HG02938 (cell line): ENCODE data around the gene OR2M4.
A peak's percentile ranks its signal among the peaks of the same experiment; 100 is the strongest.
"Not testable (repeated sequence)": the region's sequence is repeated elsewhere in the genome, so short reads cannot be mapped to it uniquely, and the experiment has no call there.

ENCODE experiments used
- ATAC-seq: cut with Tn5 transposase; IDR thresholded peaks from one replicate; pipeline ENCODE4 v1.9.1; 2021; ENCODE audit warnings: mild to moderate bottlenecking, moderate library complexity; ENCODE audit not compliant: unreplicated experiment

Gene OR2M4

GRCh38 chr1:248231117-248231516, at the start of gene OR2M4:
Gene OR2M4 (plus strand): TSS chr1:248231417. CDS start chr1:248238929, 7,512 bp downstream.
- no peak for ATAC-seq

GRCh38 chr1:248183996-248184395, 47.2 kb upstream of the OR2M4 start:
- ATAC-seq: no peak

- no peak for ATAC-seq
These were observed 43.9 kb upstream of the OR2M4 start for GRCh38 chr1:248187363-248187762.

- ATAC-seq: no peak
These were observed 42.2 kb upstream of the OR2M4 start for GRCh38 chr1:248189026-248189425.

- no peak for ATAC-seq
These were observed 37.1 kb upstream of the OR2M4 start for GRCh38 chr1:248194117-248194516.

- ATAC-seq: no peak
These were observed 34.3 kb upstream of the OR2M4 start, which contains the start of gene OR2M3 for GRCh38 chr1:248196965-248197364. Gene OR2M3 (plus strand): TSS chr1:248197265. CDS start chr1:248203068, 5,803 bp downstream.

- no peak for ATAC-seq
These were observed 15.3 kb upstream of the OR2M4 start for GRCh38 chr1:248215880-248216279.

- no peak for ATAC-seq
These were observed 5.7 kb upstream of the OR2M4 start for GRCh38 chr1:248225537-248225936.

- no peak for ATAC-seq
These were observed 1.8 kb upstream of the OR2M4 start for GRCh38 chr1:248229360-248229908.

- ATAC-seq: no peak
These were observed 8.3 kb downstream of the OR2M4 start for GRCh38 chr1:248239478-248239877.

- ATAC-seq: peak; percentile 92
These were observed 12.0 kb downstream of the OR2M4 start for GRCh38 chr1:248243204-248243603.

- ATAC-seq: not testable (repeated sequence)
These were observed 28.1 kb downstream of the OR2M4 start for GRCh38 chr1:248259309-248259708.

- ATAC-seq: no peak
These were observed 37.0 kb downstream of the OR2M4 start for GRCh38 chr1:248268178-248268577.

GRCh38 chr1:248273225-248273624, 42.0 kb downstream of the OR2M4 start:
- not testable (repeated sequence) for ATAC-seq

GRCh38 chr1:248277876-248278275, 46.7 kb downstream of the OR2M4 start, which contains the start of gene OR2T33:
Gene OR2T33 (minus strand): TSS chr1:248277976. CDS start chr1:248273814, 4,162 bp downstream.
- ATAC-seq: no peak

GRCh38 chr1:248288391-248288790, 57.2 kb downstream of the OR2M4 start:
- ATAC-seq: no peak
